ENCODE results near the gene GABRA4. TPM values are rescaled to one million over a fixed set of nuclear protein-coding genes. Genes with fewer than 3 reads are reported as not detected.
A peak's percentile ranks its signal among the peaks of the same experiment; 100 is the strongest.

The GABRA4 gene
- total and polyA plus RNA-seq, 2 donors (not counting 1 experiment from before 2014, with no cell fraction given) = not detected

DNA sequence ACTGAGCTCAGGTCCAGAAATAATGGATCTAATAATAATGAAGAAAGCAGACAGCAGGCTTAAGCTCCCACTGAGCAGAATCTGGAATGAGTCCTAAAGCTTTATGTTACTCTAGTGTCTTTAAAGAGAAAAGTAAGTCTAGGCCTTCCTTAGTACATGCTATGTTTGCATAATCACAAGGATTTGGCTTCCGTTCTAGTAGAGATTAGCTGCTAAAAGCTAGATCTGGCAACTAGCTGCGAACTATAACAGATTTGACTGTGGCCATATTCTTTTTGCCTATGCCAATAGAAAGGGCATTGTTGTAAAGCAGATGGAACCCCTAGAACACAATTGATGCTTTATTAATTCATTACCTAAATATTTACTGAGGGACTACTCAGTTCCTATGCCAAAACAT is 103.3 kb downstream of the GABRA4 start:
- no peak for DNase-seq (ENCODE audit: low read depth in 2 of 2)
- no peak overlapping the region for H3K9ac ChIP-seq (ENCODE audit: insufficient read depth, low read length)
- TF ChIP-seq CTCF (conservative IDR thresholded peaks at IDR 0.05 in 1 of 2, IDR thresholded peaks at IDR 0.05 in 1 of 2; ENCODE audit: low read depth in 1 of 2, low read length in 2 of 2) (no peak), EZH2 (IDR thresholded peaks at IDR 0.05; ENCODE audit: low read length, missing control alignments) (no peak)
- H3K27me3 ChIP-seq (ENCODE audit: control insufficient read depth, insufficient read depth, low read length) = no peaks in the 10 kb centered on the region
- no peaks in the 10 kb centered on the region for H4K20me1 ChIP-seq (ENCODE audit: control insufficient read depth, extremely low read depth, insufficient read depth, low read length)
- H3K4me1 ChIP-seq (ENCODE audit: control insufficient read depth, extremely low read depth, insufficient read depth, low read length) = no peaks in the 10 kb centered on the region
- no peak overlapping the region for H3K4me2 ChIP-seq (ENCODE audit: extremely low read depth, insufficient read depth, low read length)
- H3K36me3 ChIP-seq (ENCODE audit: control insufficient read depth, insufficient read depth, low read length) = no peaks in the 10 kb centered on the region
- no peak overlapping the region for H2AFZ ChIP-seq (ENCODE audit: low read length)
- H3K4me3 ChIP-seq (replicated peaks in 1 of 4; ENCODE audit: control extremely low read depth in 1 of 4, insufficient read depth in 1 of 4, low read depth in 3 of 4, low read length in 4 of 4) = no peak overlapping the region
- H3K9me3 ChIP-seq (ENCODE audit: control insufficient read depth, insufficient read depth, low read depth, low read length) = no peaks in the 10 kb centered on the region
- H3K79me2 ChIP-seq (ENCODE audit: control insufficient read depth, insufficient read depth, low read length) = no peaks in the 10 kb centered on the region
- H3K27ac ChIP-seq (ENCODE audit: insufficient read depth, low read length) = no peak overlapping the region

DNA sequence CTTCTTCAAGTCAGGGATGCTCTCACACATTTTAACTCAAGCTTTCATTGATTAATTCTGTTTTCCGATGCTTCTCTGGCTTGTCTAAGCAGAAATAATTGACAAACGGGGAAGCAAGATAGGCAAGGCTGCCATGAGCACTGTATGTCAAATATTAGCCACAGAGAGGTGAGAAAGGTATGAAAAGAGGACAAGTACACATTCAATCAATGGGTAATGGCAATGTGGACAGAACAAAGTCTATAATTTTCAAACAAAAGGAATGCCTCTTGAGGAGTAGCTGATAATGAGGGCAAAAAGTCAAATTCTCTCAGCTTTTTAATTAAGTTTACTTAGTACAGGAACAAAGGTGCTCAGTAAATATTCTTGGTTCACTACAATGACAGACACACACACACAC is 104.0 kb downstream of the GABRA4 start:
- no peak for TF ChIP-seq EZH2 (IDR thresholded peaks at IDR 0.05; ENCODE audit: low read length, missing control alignments)
- no peak for TF ChIP-seq CTCF (conservative IDR thresholded peaks at IDR 0.05 in 1 of 2, IDR thresholded peaks at IDR 0.05 in 1 of 2; ENCODE audit: low read depth in 1 of 2, low read length in 2 of 2)
- Histone ChIP-seq H3K79me2 (ENCODE audit: control insufficient read depth, insufficient read depth, low read length) (no peaks in the 10 kb centered on the region), H4K20me1 (ENCODE audit: control insufficient read depth, extremely low read depth, insufficient read depth, low read length) (no peaks in the 10 kb centered on the region), H3K27me3 (ENCODE audit: control insufficient read depth, insufficient read depth, low read length) (no peaks in the 10 kb centered on the region), H3K9me3 (ENCODE audit: control insufficient read depth, insufficient read depth, low read depth, low read length) (no peaks in the 10 kb centered on the region), H3K9ac (ENCODE audit: insufficient read depth, low read length) (no peak overlapping the region), H2AFZ (ENCODE audit: low read length) (no peak overlapping the region), H3K27ac (ENCODE audit: insufficient read depth, low read length) (no peak overlapping the region), H3K4me3 (replicated peaks in 1 of 4; ENCODE audit: control extremely low read depth in 1 of 4, insufficient read depth in 1 of 4, low read depth in 3 of 4, low read length in 4 of 4) (no peak overlapping the region), H3K4me1 (ENCODE audit: control insufficient read depth, extremely low read depth, insufficient read depth, low read length) (no peaks in the 10 kb centered on the region), H3K4me2 (ENCODE audit: extremely low read depth, insufficient read depth, low read length) (no peak overlapping the region), H3K36me3 (ENCODE audit: control insufficient read depth, insufficient read depth, low read length) (no peaks in the 10 kb centered on the region)
- DNase-seq (ENCODE audit: low read depth in 2 of 2) = no peak

- no peaks in the 10 kb centered on the region for H3K4me1 ChIP-seq (ENCODE audit: control insufficient read depth, extremely low read depth, insufficient read depth, low read length)
- H2AFZ ChIP-seq (ENCODE audit: low read length) = no peak overlapping the region
- H3K9ac ChIP-seq (ENCODE audit: insufficient read depth, low read length) = no peak overlapping the region
- peak; percentile 12 to 37 for DNase-seq (ENCODE audit: low read depth in 2 of 2)
- no peaks in the 10 kb centered on the region for H3K27me3 ChIP-seq (ENCODE audit: control insufficient read depth, insufficient read depth, low read length)
- H3K4me3 ChIP-seq (replicated peaks in 1 of 4; ENCODE audit: control extremely low read depth in 1 of 4, insufficient read depth in 1 of 4, low read depth in 3 of 4, low read length in 4 of 4) = no peak overlapping the region
- no peaks in the 10 kb centered on the region for H3K79me2 ChIP-seq (ENCODE audit: control insufficient read depth, insufficient read depth, low read length)
- no peaks in the 10 kb centered on the region for H3K9me3 ChIP-seq (ENCODE audit: control insufficient read depth, insufficient read depth, low read depth, low read length)
- no peak overlapping the region for H3K27ac ChIP-seq (ENCODE audit: insufficient read depth, low read length)
- TF ChIP-seq EZH2 (IDR thresholded peaks at IDR 0.05; ENCODE audit: low read length, missing control alignments) (no peak), CTCF (conservative IDR thresholded peaks at IDR 0.05 in 1 of 2, IDR thresholded peaks at IDR 0.05 in 1 of 2; ENCODE audit: low read depth in 1 of 2, low read length in 2 of 2) (peak in 1 of 2 donors; percentile 51)
- no peak overlapping the region for H3K4me2 ChIP-seq (ENCODE audit: extremely low read depth, insufficient read depth, low read length)
- H4K20me1 ChIP-seq (ENCODE audit: control insufficient read depth, extremely low read depth, insufficient read depth, low read length) = no peaks in the 10 kb centered on the region
- no peaks in the 10 kb centered on the region for H3K36me3 ChIP-seq (ENCODE audit: control insufficient read depth, insufficient read depth, low read length)
Observed at GRCh38 chr4:46886711-46887110, 106.7 kb downstream of the GABRA4 start.

All from fibroblast of lung (primary cell).